ENCODE results near the gene TCERG1.

The TCERG1 gene

DNA sequence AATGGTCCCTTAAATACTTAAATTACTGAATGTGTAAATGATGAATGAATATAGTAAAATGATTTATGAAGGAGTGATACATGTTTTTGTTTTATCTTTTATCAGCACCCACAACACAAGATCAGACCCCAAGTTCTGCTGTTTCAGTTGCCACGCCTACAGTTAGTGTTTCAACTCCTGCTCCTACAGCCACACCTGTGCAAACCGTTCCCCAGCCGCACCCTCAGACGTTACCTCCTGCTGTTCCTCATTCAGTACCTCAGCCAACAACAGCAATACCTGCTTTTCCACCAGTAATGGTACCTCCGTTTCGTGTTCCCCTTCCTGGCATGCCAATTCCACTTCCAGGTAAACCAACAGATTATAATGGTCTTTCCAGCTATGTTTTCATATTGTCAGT is 16.3 kb downstream of the TCERG1 start:
- Histone ChIP-seq H2BK5ac (ENCODE audit: low read depth, low read length, poor library complexity, severe bottlenecking) (no peak overlapping the region), H2BK12ac (ENCODE audit: low read length in 2 of 2) (peak overlapping the region in 1 of 2 experiments; percentile 54), H2BK120ac (ENCODE audit: low read depth, low read length) (no peak overlapping the region), H3K27ac (ENCODE audit: low read length, poor library complexity, severe bottlenecking) (no peak overlapping the region), H3K36me3 (ENCODE audit: control insufficient read depth in 1 of 2, insufficient read depth in 2 of 2, low read depth in 1 of 2, low read length in 2 of 2) (peaks cover 11 to 79% of the 10 kb centered on the region in 2 experiments), H2AFZ (ENCODE audit: low read depth, low read length) (no peak overlapping the region), H2AK5ac (ENCODE audit: low read length, severe bottlenecking) (peak overlapping the region; percentile 84), H3K27me3 (ENCODE audit: control insufficient read depth in 1 of 2, insufficient read depth in 1 of 2, low read length in 2 of 2) (no peaks in the 10 kb centered on the region), H3K23ac (ENCODE audit: low read length in 2 of 2) (no peak overlapping the region), H3K4me3 (ENCODE audit: insufficient read depth in 1 of 2, low read depth in 1 of 2, low read length in 2 of 2) (no peak overlapping the region), H3K79me1 (replicated peaks; ENCODE audit: low read length, poor library complexity, severe bottlenecking) (peaks cover 13% of the 10 kb centered on the region), H3K4me2 (ENCODE audit: low read length, poor library complexity, severe bottlenecking) (no peak overlapping the region), H3K4me1 (ENCODE audit: control insufficient read depth, insufficient read depth, low read depth, low read length) (peaks cover 5% of the 10 kb centered on the region), H3K18ac (ENCODE audit: low read depth in 1 of 2, low read length in 2 of 2) (no peak overlapping the region), H3K9ac (ENCODE audit: low read length) (no peak overlapping the region), H4K8ac (ENCODE audit: low read length) (no peak overlapping the region), H2BK15ac (ENCODE audit: low read depth, poor library complexity, severe bottlenecking) (no peak overlapping the region), H3K14ac (ENCODE audit: low read length in 2 of 2) (no peak overlapping the region), H3K4ac (ENCODE audit: low read depth in 1 of 2, low read length in 2 of 2) (no peak overlapping the region), H4K91ac (ENCODE audit: low read length) (peak overlapping the region; percentile 75), H3K9me3 (ENCODE audit: control insufficient read depth, low read length) (no peaks in the 10 kb centered on the region)
- DNase-seq: no peak
- WGBS: 97% methylated on average over 4 of the region's 6 CpGs

DNA sequence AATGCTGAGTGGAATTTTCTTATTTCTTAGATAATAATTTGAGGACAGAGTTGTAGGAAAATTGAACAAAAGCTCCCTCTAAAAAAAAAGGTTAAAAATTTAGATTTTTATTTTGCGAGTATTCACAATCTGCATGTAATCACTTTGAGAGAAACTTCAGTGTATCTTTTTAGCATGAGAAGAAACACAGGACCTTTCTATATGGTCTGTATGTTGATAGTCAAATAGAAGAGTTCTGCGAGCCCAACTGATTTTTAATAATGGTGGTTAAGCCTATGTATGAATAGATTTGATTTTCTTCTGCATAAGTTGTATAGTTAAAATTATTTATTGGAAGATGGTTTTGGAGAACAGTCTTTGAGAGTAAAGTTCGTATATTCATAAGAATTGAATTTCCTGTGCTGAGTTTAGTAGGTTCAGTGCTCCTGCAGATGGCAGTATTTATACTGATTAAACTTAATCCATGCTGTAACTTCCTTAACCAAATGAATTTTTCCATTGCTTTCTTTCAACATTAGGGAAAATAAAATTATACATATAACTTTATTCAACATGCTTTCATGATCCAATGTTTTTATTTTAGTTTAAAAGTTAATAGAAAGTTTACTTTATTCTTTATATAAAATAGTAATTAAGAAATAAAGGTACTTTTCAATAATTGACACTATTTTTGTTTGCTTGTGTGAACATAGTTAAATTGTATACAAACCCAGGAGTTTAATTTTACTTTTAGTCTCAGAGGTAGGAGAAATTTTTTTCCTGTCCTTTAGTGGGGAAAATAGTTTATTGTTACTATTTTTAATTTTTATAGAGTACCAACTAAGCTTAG is 19.6 kb downstream of the TCERG1 start:
- Histone ChIP-seq H3K4ac (ENCODE audit: low read depth in 1 of 2, low read length in 2 of 2) (no peak overlapping the region), H2AK5ac (ENCODE audit: low read length, severe bottlenecking) (no peak overlapping the region), H3K9ac (ENCODE audit: low read length) (peak overlapping the region; percentile 29), H2BK120ac (ENCODE audit: low read depth, low read length) (no peak overlapping the region), H3K23ac (ENCODE audit: low read length in 2 of 2) (no peak overlapping the region), H3K36me3 (ENCODE audit: control insufficient read depth in 1 of 2, insufficient read depth in 2 of 2, low read depth in 1 of 2, low read length in 2 of 2) (peaks cover 4 to 75% of the 10 kb centered on the region in 2 experiments), H3K4me2 (ENCODE audit: low read length, poor library complexity, severe bottlenecking) (no peak overlapping the region), H2BK15ac (ENCODE audit: low read depth, poor library complexity, severe bottlenecking) (no peak overlapping the region), H4K8ac (ENCODE audit: low read length) (no peak overlapping the region), H3K18ac (ENCODE audit: low read depth in 1 of 2, low read length in 2 of 2) (no peak overlapping the region), H3K9me3 (ENCODE audit: control insufficient read depth, low read length) (no peaks in the 10 kb centered on the region), H3K4me3 (ENCODE audit: insufficient read depth in 1 of 2, low read depth in 1 of 2, low read length in 2 of 2) (no peak overlapping the region), H3K79me1 (replicated peaks; ENCODE audit: low read length, poor library complexity, severe bottlenecking) (peaks cover 10% of the 10 kb centered on the region), H3K14ac (ENCODE audit: low read length in 2 of 2) (no peak overlapping the region), H2BK12ac (ENCODE audit: low read length in 2 of 2) (no peak overlapping the region), H2AFZ (ENCODE audit: low read depth, low read length) (no peak overlapping the region), H3K27ac (ENCODE audit: low read length, poor library complexity, severe bottlenecking) (no peak overlapping the region), H4K91ac (ENCODE audit: low read length) (no peak overlapping the region), H3K4me1 (ENCODE audit: control insufficient read depth, insufficient read depth, low read depth, low read length) (peaks cover 2% of the 10 kb centered on the region), H2BK5ac (ENCODE audit: low read depth, low read length, poor library complexity, severe bottlenecking) (no peak overlapping the region), H3K27me3 (ENCODE audit: control insufficient read depth in 1 of 2, insufficient read depth in 1 of 2, low read length in 2 of 2) (no peaks in the 10 kb centered on the region)
- 93% methylated on average over 3 of the region's 3 CpGs for WGBS
- DNase-seq: peak; percentile 42

- Histone ChIP-seq H3K27ac (ENCODE audit: low read length, poor library complexity, severe bottlenecking) (no peak overlapping the region), H2BK5ac (ENCODE audit: low read depth, low read length, poor library complexity, severe bottlenecking) (no peak overlapping the region), H4K8ac (ENCODE audit: low read length) (no peak overlapping the region), H3K18ac (ENCODE audit: low read depth in 1 of 2, low read length in 2 of 2) (no peak overlapping the region), H4K91ac (ENCODE audit: low read length) (no peak overlapping the region), H3K4me2 (ENCODE audit: low read length, poor library complexity, severe bottlenecking) (no peak overlapping the region), H3K27me3 (ENCODE audit: control insufficient read depth in 1 of 2, insufficient read depth in 1 of 2, low read length in 2 of 2) (no peaks in the 10 kb centered on the region), H3K9me3 (ENCODE audit: control insufficient read depth, low read length) (no peaks in the 10 kb centered on the region), H2AFZ (ENCODE audit: low read depth, low read length) (no peak overlapping the region), H3K36me3 (ENCODE audit: control insufficient read depth in 1 of 2, insufficient read depth in 2 of 2, low read depth in 1 of 2, low read length in 2 of 2) (peaks cover 8 to 77% of the 10 kb centered on the region in 2 experiments), H3K23ac (ENCODE audit: low read length in 2 of 2) (no peak overlapping the region), H3K79me1 (replicated peaks; ENCODE audit: low read length, poor library complexity, severe bottlenecking) (peaks cover 12% of the 10 kb centered on the region), H2BK15ac (ENCODE audit: low read depth, poor library complexity, severe bottlenecking) (no peak overlapping the region), H2AK5ac (ENCODE audit: low read length, severe bottlenecking) (no peak overlapping the region), H3K4me3 (ENCODE audit: insufficient read depth in 1 of 2, low read depth in 1 of 2, low read length in 2 of 2) (no peak overlapping the region), H3K4me1 (ENCODE audit: control insufficient read depth, insufficient read depth, low read depth, low read length) (peaks cover 2% of the 10 kb centered on the region), H2BK120ac (ENCODE audit: low read depth, low read length) (no peak overlapping the region), H2BK12ac (ENCODE audit: low read length in 2 of 2) (no peak overlapping the region), H3K9ac (ENCODE audit: low read length) (no peak overlapping the region), H3K4ac (ENCODE audit: low read depth in 1 of 2, low read length in 2 of 2) (peak overlapping the region in 1 of 2 experiments; percentile 57), H3K14ac (ENCODE audit: low read length in 2 of 2) (no peak overlapping the region)
- no peak for DNase-seq
- WGBS: 94% methylated on average over 1 of the region's 1 CpG
These were observed 20.6 kb downstream of the TCERG1 start for GRCh38 chr5:146467760-146468159.

DNA sequence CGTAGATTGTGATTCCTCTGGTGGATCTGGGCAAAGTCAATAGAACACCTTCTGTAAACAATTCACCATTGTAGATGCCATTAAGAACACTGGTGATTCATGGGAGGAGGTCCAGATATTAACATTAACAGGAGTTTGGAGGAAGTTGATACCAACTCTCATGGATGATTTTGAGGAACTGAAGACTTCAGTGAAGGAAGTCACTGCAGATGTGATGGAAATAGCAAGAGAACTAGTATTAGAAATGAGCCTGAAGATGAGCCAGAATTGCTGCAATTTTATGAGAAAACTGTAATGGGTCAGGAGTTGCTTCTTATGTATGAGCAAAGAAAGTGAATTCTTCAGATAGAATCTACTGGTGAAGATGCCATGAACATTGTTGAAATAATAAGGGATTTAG is 26.9 kb downstream of the TCERG1 start:
- no peak overlapping the region for H2AFZ ChIP-seq (ENCODE audit: low read depth, low read length)
- 100% methylated on average over 1 of the region's 1 CpG for WGBS

More for the DNA sequence above, 26.9 kb downstream of the TCERG1 start:
- no peak overlapping the region for H2BK120ac ChIP-seq (ENCODE audit: low read depth, low read length)
- no peaks in the 10 kb centered on the region for H3K27me3 ChIP-seq (ENCODE audit: control insufficient read depth in 1 of 2, insufficient read depth in 1 of 2, low read length in 2 of 2)
- H2BK5ac ChIP-seq (ENCODE audit: low read depth, low read length, poor library complexity, severe bottlenecking): no peak overlapping the region
- peaks cover 8 to 92% of the 10 kb centered on the region in 2 experiments for H3K36me3 ChIP-seq (ENCODE audit: control insufficient read depth in 1 of 2, insufficient read depth in 2 of 2, low read depth in 1 of 2, low read length in 2 of 2)
- H3K79me1 ChIP-seq (replicated peaks; ENCODE audit: low read length, poor library complexity, severe bottlenecking): peaks cover 21% of the 10 kb centered on the region
- no peak overlapping the region for H3K27ac ChIP-seq (ENCODE audit: low read length, poor library complexity, severe bottlenecking)
- no peak for DNase-seq
- H4K8ac ChIP-seq (ENCODE audit: low read length): no peak overlapping the region
- H4K91ac ChIP-seq (ENCODE audit: low read length): no peak overlapping the region
- no peak overlapping the region for H2BK15ac ChIP-seq (ENCODE audit: low read depth, poor library complexity, severe bottlenecking)
- no peaks in the 10 kb centered on the region for H3K9me3 ChIP-seq (ENCODE audit: control insufficient read depth, low read length)
- H3K14ac ChIP-seq (ENCODE audit: low read length in 2 of 2): no peak overlapping the region
- no peak overlapping the region for H2BK12ac ChIP-seq (ENCODE audit: low read length in 2 of 2)
- no peak overlapping the region for H3K4me3 ChIP-seq (ENCODE audit: insufficient read depth in 1 of 2, low read depth in 1 of 2, low read length in 2 of 2)
- H3K23ac ChIP-seq (ENCODE audit: low read length in 2 of 2): no peak overlapping the region
- H3K9ac ChIP-seq (ENCODE audit: low read length): no peak overlapping the region
- H3K18ac ChIP-seq (ENCODE audit: low read depth in 1 of 2, low read length in 2 of 2): no peak overlapping the region
- H2AK5ac ChIP-seq (ENCODE audit: low read length, severe bottlenecking): no peak overlapping the region
- no peaks in the 10 kb centered on the region for H3K4me1 ChIP-seq (ENCODE audit: control insufficient read depth, insufficient read depth, low read depth, low read length)
- H3K4ac ChIP-seq (ENCODE audit: low read depth in 1 of 2, low read length in 2 of 2): no peak overlapping the region
- H3K4me2 ChIP-seq (ENCODE audit: low read length, poor library complexity, severe bottlenecking): no peak overlapping the region

Data from mesenchymal stem cell (in vitro differentiated cells and primary cell).